ENCODE data around the gene KRT86.

DNA sequence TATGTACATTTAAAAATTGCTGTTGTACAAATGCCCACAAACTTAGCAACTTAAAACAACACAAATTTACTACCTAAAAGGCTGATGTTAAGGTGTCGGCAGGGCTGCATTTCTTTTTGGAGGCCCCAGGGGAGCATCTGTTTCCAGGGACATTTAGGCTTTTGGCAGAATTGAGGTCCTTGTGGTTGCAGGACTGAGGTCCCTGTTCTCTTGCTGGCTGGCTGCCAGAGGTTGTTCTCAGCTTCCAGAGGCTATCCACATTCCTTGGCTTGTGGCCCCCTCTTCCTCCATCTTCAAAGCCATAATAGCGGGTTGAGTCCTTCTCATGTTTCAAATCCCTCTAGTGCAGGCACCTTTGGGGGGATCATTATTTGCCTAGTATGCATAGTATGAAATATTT, 69.1 kb downstream of the KRT86 start:
- TF ChIP-seq POLR2AphosphoS5 (IDR thresholded peaks at IDR 0.05; ENCODE audit: control insufficient read depth, insufficient read depth, low read depth, low read length), result no peak
- TF ChIP-seq, protein P1, sequence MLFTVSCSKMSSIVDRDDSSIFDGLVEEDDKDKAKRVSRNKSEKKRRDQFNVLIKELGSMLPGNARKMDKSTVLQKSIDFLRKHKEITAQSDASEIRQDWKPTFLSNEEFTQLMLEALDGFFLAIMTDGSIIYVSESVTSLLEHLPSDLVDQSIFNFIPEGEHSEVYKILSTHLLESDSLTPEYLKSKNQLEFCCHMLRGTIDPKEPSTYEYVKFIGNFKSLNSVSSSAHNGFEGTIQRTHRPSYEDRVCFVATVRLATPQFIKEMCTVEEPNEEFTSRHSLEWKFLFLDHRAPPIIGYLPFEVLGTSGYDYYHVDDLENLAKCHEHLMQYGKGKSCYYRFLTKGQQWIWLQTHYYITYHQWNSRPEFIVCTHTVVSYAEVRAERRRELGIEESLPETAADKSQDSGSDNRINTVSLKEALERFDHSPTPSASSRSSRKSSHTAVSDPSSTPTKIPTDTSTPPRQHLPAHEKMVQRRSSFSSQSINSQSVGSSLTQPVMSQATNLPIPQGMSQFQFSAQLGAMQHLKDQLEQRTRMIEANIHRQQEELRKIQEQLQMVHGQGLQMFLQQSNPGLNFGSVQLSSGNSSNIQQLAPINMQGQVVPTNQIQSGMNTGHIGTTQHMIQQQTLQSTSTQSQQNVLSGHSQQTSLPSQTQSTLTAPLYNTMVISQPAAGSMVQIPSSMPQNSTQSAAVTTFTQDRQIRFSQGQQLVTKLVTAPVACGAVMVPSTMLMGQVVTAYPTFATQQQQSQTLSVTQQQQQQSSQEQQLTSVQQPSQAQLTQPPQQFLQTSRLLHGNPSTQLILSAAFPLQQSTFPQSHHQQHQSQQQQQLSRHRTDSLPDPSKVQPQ (CRISPR knock-in tag; IDR thresholded peaks at IDR 0.05; ENCODE audit: borderline replicate concordance), result no peak
- TF ChIP-seq, protein P2, sequence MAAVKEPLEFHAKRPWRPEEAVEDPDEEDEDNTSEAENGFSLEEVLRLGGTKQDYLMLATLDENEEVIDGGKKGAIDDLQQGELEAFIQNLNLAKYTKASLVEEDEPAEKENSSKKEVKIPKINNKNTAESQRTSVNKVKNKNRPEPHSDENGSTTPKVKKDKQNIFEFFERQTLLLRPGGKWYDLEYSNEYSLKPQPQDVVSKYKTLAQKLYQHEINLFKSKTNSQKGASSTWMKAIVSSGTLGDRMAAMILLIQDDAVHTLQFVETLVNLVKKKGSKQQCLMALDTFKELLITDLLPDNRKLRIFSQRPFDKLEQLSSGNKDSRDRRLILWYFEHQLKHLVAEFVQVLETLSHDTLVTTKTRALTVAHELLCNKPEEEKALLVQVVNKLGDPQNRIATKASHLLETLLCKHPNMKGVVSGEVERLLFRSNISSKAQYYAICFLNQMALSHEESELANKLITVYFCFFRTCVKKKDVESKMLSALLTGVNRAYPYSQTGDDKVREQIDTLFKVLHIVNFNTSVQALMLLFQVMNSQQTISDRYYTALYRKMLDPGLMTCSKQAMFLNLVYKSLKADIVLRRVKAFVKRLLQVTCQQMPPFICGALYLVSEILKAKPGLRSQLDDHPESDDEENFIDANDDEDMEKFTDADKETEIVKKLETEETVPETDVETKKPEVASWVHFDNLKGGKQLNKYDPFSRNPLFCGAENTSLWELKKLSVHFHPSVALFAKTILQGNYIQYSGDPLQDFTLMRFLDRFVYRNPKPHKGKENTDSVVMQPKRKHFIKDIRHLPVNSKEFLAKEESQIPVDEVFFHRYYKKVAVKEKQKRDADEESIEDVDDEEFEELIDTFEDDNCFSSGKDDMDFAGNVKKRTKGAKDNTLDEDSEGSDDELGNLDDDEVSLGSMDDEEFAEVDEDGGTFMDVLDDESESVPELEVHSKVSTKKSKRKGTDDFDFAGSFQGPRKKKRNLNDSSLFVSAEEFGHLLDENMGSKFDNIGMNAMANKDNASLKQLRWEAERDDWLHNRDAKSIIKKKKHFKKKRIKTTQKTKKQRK (IDR thresholded peaks at IDR 0.05; ENCODE audit: borderline replicate concordance, low read depth, low read length), result no peak
- TF ChIP-seq, protein P3, sequence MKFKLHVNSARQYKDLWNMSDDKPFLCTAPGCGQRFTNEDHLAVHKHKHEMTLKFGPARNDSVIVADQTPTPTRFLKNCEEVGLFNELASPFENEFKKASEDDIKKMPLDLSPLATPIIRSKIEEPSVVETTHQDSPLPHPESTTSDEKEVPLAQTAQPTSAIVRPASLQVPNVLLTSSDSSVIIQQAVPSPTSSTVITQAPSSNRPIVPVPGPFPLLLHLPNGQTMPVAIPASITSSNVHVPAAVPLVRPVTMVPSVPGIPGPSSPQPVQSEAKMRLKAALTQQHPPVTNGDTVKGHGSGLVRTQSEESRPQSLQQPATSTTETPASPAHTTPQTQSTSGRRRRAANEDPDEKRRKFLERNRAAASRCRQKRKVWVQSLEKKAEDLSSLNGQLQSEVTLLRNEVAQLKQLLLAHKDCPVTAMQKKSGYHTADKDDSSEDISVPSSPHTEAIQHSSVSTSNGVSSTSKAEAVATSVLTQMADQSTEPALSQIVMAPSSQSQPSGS (CRISPR knock-in tag; IDR thresholded peaks at IDR 0.05), result no peak
- no peak for TF ChIP-seq POLR2AphosphoS2 (IDR thresholded peaks at IDR 0.05; ENCODE audit: low read length)
- TF ChIP-seq, protein P4, sequence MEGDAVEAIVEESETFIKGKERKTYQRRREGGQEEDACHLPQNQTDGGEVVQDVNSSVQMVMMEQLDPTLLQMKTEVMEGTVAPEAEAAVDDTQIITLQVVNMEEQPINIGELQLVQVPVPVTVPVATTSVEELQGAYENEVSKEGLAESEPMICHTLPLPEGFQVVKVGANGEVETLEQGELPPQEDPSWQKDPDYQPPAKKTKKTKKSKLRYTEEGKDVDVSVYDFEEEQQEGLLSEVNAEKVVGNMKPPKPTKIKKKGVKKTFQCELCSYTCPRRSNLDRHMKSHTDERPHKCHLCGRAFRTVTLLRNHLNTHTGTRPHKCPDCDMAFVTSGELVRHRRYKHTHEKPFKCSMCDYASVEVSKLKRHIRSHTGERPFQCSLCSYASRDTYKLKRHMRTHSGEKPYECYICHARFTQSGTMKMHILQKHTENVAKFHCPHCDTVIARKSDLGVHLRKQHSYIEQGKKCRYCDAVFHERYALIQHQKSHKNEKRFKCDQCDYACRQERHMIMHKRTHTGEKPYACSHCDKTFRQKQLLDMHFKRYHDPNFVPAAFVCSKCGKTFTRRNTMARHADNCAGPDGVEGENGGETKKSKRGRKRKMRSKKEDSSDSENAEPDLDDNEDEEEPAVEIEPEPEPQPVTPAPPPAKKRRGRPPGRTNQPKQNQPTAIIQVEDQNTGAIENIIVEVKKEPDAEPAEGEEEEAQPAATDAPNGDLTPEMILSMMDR (IDR thresholded peaks at IDR 0.05 in 2 of 3, conservative IDR thresholded peaks at IDR 0.05 in 1 of 3; ENCODE audit: insufficient read depth in 2 of 3, low read depth in 1 of 3, low read length in 3 of 3), result no peak
- no peak for TF ChIP-seq ZC3H4 (CRISPR knock-in tag; IDR thresholded peaks at IDR 0.05; ENCODE audit: borderline replicate concordance)
- no peak for TF ChIP-seq CCNT2 (IDR thresholded peaks at IDR 0.05; ENCODE audit: borderline replicate concordance, extremely low read depth, insufficient read length, low read depth, low read length)
- TF ChIP-seq, protein P5, sequence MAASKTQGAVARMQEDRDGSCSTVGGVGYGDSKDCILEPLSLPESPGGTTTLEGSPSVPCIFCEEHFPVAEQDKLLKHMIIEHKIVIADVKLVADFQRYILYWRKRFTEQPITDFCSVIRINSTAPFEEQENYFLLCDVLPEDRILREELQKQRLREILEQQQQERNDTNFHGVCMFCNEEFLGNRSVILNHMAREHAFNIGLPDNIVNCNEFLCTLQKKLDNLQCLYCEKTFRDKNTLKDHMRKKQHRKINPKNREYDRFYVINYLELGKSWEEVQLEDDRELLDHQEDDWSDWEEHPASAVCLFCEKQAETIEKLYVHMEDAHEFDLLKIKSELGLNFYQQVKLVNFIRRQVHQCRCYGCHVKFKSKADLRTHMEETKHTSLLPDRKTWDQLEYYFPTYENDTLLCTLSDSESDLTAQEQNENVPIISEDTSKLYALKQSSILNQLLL (CRISPR knock-in tag; IDR thresholded peaks at IDR 0.05; ENCODE audit: borderline replicate concordance), result no peak
- no peak for TF ChIP-seq NCOR1 (IDR thresholded peaks at IDR 0.05)
- no peak for TF ChIP-seq TEAD1 (CRISPR knock-in tag; IDR thresholded peaks at IDR 0.05)
- TF ChIP-seq POLR2H (tag; IDR thresholded peaks at IDR 0.05; ENCODE audit: low read depth), result no peak
